DND-41 (cell line): Measurements from ENCODE around the gene PHF19.

Experiments used
- ATAC-seq: fragments of 200-7000 bp; cut with Tn5 transposase; 3 replicates; pipeline ENCODE4 v1.9.1; 2021; ENCODE audit warnings: low read depth; ENCODE audit not compliant: insufficient read depth
- DNase-seq: peaks from one replicate; pipeline ENCODE4 v3.0.0-alpha.2; 2020
- H2AFZ ChIP-seq: 2 replicates; pipeline ENCODE4 v1.6.0; 2012; ENCODE audit warnings: low read depth, low read length
- H3K27ac ChIP-seq: 2 replicates; pipeline ENCODE4 v1.5.1; 2012; ENCODE audit warnings: low read length, inconsistent platforms
- H3K27me3 ChIP-seq: fragments of 200-600 bp; sonication (generic); 2 replicates; pipeline ENCODE4 v1.6.0; 2012; ENCODE audit warnings: low read length, mild to moderate bottlenecking, inconsistent platforms; ENCODE audit not compliant: insufficient read depth, poor library complexity
- H3K36me3 ChIP-seq: 2 replicates; pipeline ENCODE4 v1.5.1; 2012; ENCODE audit warnings: low read length, inconsistent platforms; ENCODE audit not compliant: insufficient read depth
- H3K4me1 ChIP-seq: 2 replicates; pipeline ENCODE4 v1.5.1; 2012; ENCODE audit warnings: mild to moderate bottlenecking, low read length; ENCODE audit not compliant: insufficient read depth
- H3K4me2 ChIP-seq: 2 replicates; pipeline ENCODE4 v1.6.0; 2012; ENCODE audit warnings: mild to moderate bottlenecking, moderate library complexity, low read length, inconsistent platforms; ENCODE audit not compliant: insufficient read depth
- H3K4me3 ChIP-seq, 2 experiments: fragments of 200-600 bp in 1 of 2; shearing (Covaris generic) in 1 of 2; 2 replicates each; pipeline ENCODE4 v1.5.1; 2012 to 2016; ENCODE audit warnings: inconsistent platforms in 2 of 2, low read length in 2 of 2, mild to moderate bottlenecking in 2 of 2, low read depth in 1 of 2, moderate library complexity in 1 of 2
- H3K79me2 ChIP-seq: 2 replicates; pipeline ENCODE4 v1.6.0; 2012; ENCODE audit warnings: low read length, inconsistent platforms; ENCODE audit not compliant: insufficient read depth
- H3K9ac ChIP-seq: 2 replicates; pipeline ENCODE4 v1.6.0; 2012; ENCODE audit warnings: low read depth, mild to moderate bottlenecking, inconsistent platforms, low read length, moderate library complexity
- H3K9me3 ChIP-seq: 2 replicates; pipeline ENCODE4 v1.5.1; 2012; ENCODE audit warnings: low read length, moderate library complexity, mild to moderate bottlenecking, inconsistent platforms; ENCODE audit not compliant: insufficient read depth, severe bottlenecking
- H4K20me1 ChIP-seq: 2 replicates; pipeline ENCODE4 v1.6.0; 2012; ENCODE audit warnings: low read length; ENCODE audit not compliant: insufficient read depth
- EZH2 ChIP-seq: IDR thresholded peaks from 3 replicates; pipeline ENCODE4 v1.6.1; 2012; ENCODE audit warnings: borderline replicate concordance, low read depth, mild to moderate bottlenecking, moderate library complexity, low read length, inconsistent platforms; ENCODE audit not compliant: severe bottlenecking
- TF ChIP-seq, protein P1 (sequence below): IDR thresholded peaks from 2 replicates; pipeline ENCODE4 v1.5.1; 2012; ENCODE audit warnings: borderline replicate concordance, low read length, moderate library complexity, mild to moderate bottlenecking; ENCODE audit not compliant: poor library complexity, severe bottlenecking; ENCODE audit errors: extremely low read depth

Gene PHF19

DNA sequence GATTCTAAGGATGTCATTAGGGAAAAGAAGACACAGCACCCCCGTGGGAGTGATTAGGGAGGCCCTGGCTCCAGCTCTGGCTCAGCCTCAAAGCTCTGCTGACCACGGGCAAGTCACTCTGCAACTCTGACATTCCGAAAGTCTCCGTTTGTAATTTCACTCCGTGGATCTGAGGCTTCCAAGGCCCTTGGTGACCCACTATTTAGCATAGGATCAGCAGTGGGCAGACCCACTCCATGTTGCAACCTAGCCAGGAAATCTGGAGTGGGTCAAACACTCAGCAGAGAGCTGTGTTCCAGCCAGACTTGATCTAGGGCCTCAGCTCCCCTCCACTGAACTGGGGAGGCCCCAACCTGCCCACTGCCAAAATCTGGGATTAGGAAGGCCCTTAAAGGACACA lies 11.8 kb downstream of the PHF19 start:
- H3K27me3 ChIP-seq = no peaks in the 10 kb centered on the region
- no peak for ATAC-seq
- no peaks in the 10 kb centered on the region for H3K79me2 ChIP-seq
- H3K4me2 ChIP-seq = no peak overlapping the region
- TF ChIP-seq EZH2 = no peak
- TF ChIP-seq, protein P1, sequence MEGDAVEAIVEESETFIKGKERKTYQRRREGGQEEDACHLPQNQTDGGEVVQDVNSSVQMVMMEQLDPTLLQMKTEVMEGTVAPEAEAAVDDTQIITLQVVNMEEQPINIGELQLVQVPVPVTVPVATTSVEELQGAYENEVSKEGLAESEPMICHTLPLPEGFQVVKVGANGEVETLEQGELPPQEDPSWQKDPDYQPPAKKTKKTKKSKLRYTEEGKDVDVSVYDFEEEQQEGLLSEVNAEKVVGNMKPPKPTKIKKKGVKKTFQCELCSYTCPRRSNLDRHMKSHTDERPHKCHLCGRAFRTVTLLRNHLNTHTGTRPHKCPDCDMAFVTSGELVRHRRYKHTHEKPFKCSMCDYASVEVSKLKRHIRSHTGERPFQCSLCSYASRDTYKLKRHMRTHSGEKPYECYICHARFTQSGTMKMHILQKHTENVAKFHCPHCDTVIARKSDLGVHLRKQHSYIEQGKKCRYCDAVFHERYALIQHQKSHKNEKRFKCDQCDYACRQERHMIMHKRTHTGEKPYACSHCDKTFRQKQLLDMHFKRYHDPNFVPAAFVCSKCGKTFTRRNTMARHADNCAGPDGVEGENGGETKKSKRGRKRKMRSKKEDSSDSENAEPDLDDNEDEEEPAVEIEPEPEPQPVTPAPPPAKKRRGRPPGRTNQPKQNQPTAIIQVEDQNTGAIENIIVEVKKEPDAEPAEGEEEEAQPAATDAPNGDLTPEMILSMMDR = no peak
- peaks cover 92% of the 10 kb centered on the region for H3K36me3 ChIP-seq
- no peaks in the 10 kb centered on the region for H3K4me1 ChIP-seq
- H3K4me3 ChIP-seq = no peak overlapping the region
- H4K20me1 ChIP-seq = peaks cover 3% of the 10 kb centered on the region; the same call in 1 of the 2 replicates
- H3K9ac ChIP-seq = no peak overlapping the region
- no peak overlapping the region for H2AFZ ChIP-seq
- no peak for DNase-seq
- no peak overlapping the region for H3K27ac ChIP-seq
- H3K9me3 ChIP-seq = no peaks in the 10 kb centered on the region

DNA sequence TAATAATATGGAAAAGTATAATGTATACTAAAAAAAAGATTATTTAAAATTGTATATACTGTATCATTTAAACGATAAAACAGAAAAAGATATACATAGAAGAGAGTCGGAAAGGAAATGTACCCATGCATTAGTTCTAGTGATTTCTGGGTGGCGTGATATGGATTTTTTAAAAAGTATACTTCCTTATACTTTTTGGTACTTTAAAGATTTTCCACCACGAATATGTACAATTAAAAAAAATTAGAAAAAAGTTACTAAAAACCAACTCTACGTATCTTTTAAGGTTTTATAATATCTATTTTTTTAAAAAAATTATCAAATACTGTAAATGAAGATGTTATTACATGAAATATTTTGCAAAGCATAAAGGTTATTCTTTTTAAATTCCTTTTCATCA lies 12.3 kb downstream of the PHF19 start:
- H3K9me3 ChIP-seq = no peaks in the 10 kb centered on the region
- peaks cover 3% of the 10 kb centered on the region; the same call in 1 of the 2 replicates for H4K20me1 ChIP-seq
- DNase-seq = no peak
- H2AFZ ChIP-seq = no peak overlapping the region
- H3K79me2 ChIP-seq = no peaks in the 10 kb centered on the region
- H3K27ac ChIP-seq = no peak overlapping the region
- H3K9ac ChIP-seq = no peak overlapping the region
- ATAC-seq = no peak
- H3K4me3 ChIP-seq = no peak overlapping the region
- H3K27me3 ChIP-seq = no peaks in the 10 kb centered on the region
- H3K4me2 ChIP-seq = no peak overlapping the region
- H3K4me1 ChIP-seq = no peaks in the 10 kb centered on the region
- no peak for TF ChIP-seq EZH2
- TF ChIP-seq, protein P1 = no peak
- H3K36me3 ChIP-seq = peaks cover 92% of the 10 kb centered on the region

DNA sequence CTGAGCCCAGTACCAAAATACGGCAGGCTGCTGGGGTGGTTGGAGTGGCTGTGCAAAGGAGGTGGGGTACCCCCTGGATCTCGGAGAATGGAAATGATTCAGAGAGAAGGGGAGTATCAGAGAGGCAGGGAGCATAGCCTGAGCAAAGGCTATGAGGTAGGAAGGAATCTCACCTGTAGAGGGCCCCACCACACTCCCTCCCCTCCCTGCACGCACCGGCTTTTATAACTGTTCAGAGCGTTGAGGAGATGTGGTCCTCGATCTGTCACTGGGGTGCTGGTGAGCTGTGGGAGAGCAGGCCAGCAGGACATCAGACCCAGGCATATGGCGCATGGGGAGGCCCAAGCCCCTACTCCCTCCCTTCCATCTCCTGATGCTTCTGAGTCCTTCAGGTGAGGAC lies 13.2 kb downstream of the PHF19 start:
- TF ChIP-seq, protein P1 = no peak
- no peak for TF ChIP-seq EZH2
- no peak overlapping the region for H3K9ac ChIP-seq

DNA sequence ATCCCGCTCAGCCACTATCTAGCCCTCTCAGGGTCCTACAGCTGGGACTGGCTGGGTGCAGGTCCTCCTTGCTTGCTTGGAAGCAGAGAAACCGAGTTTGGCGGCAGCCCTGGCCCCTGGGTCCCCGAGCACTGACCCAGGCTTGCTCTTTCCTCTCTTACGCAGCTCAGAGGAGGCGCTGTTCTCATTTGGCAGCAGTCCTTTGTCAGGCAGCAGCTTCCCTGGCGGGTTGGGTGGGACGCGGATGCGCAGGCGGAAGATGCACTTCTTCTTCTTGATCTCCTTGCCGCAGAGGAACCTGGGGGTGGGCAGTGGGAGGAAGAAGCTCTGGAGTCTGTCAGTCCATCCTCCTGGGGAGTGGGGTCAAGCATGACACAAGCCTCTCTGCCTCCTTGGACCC lies 14.5 kb downstream of the PHF19 start:
- Histone ChIP-seq H3K4me1 (no peaks in the 10 kb centered on the region), H2AFZ (no peak overlapping the region), H3K9ac (no peak overlapping the region), H3K4me2 (no peak overlapping the region), H3K27me3 (no peaks in the 10 kb centered on the region), H3K36me3 (peaks cover 95% of the 10 kb centered on the region), H3K27ac (no peak overlapping the region), H3K79me2 (no peaks in the 10 kb centered on the region), H3K9me3 (no peaks in the 10 kb centered on the region), H3K4me3 (no peak overlapping the region), H4K20me1 (peaks cover 3% of the 10 kb centered on the region; the same call in 1 of the 2 replicates)
- ATAC-seq (no peak), DNase-seq (no peak)
- TF ChIP-seq, protein P1 = no peak
- TF ChIP-seq EZH2 = no peak

More for the DNA sequence above, 13.2 kb downstream of the PHF19 start:
- Histone ChIP-seq H3K4me1 (no peaks in the 10 kb centered on the region), H3K79me2 (no peaks in the 10 kb centered on the region), H3K36me3 (peaks cover 92% of the 10 kb centered on the region), H3K27ac (no peak overlapping the region), H2AFZ (no peak overlapping the region), H3K4me3 (no peak overlapping the region), H4K20me1 (peaks cover 3% of the 10 kb centered on the region; the same call in 1 of the 2 replicates), H3K4me2 (no peak overlapping the region), H3K27me3 (no peaks in the 10 kb centered on the region), H3K9me3 (no peaks in the 10 kb centered on the region)
- DNase-seq (no peak), ATAC-seq (no peak; the same call in 2 of the 3 replicates)
